Loucy (cell line): ENCODE measurements around the gene GAL3ST3.
A peak's percentile ranks its signal among the peaks of the same experiment; 100 is the strongest.

Source experiments
- H2AFZ ChIP-seq: fragments of 200-600 bp; sonication (generic); 2 replicates; pipeline ENCODE4 v1.6.0; 2016; ENCODE audit warnings: antibody characterized with exemption, mild to moderate bottlenecking, low read length, moderate library complexity
- H3F3A ChIP-seq: fragments of 200-600 bp; 2 replicates; pipeline ENCODE4 v1.6.0; 2016; ENCODE audit warnings: antibody characterized with exemption, low read depth, mild to moderate bottlenecking
- H3K27me3 ChIP-seq: fragments of 200-600 bp; sonication (generic); 2 replicates; pipeline ENCODE4 v1.6.1; 2014; ENCODE audit warnings: low read length, mild to moderate bottlenecking; ENCODE audit not compliant: insufficient read depth, poor library complexity, severe bottlenecking
- H3K36me3 ChIP-seq: fragments of 200-600 bp; sonication (generic); 2 replicates; pipeline ENCODE4 v1.6.1; 2016; ENCODE audit warnings: low read length; ENCODE audit not compliant: insufficient read depth
- H3K4me1 ChIP-seq: fragments of 200-600 bp; sonication (generic); 2 replicates; pipeline ENCODE4 v1.5.1; 2014; ENCODE audit warnings: low read length, mild to moderate bottlenecking; ENCODE audit not compliant: insufficient read depth, poor library complexity, severe bottlenecking
- H3K4me2 ChIP-seq: fragments of 200-600 bp; sonication (generic); 2 replicates; pipeline ENCODE4 v1.6.0; 2014; ENCODE audit warnings: antibody characterized with exemption, low read length, low read depth, mild to moderate bottlenecking; ENCODE audit not compliant: poor library complexity, severe bottlenecking
- H3K4me3 ChIP-seq: fragments of 200-600 bp; sonication (generic); 2 replicates; pipeline ENCODE4 v1.5.1; 2014; ENCODE audit warnings: low read length, mild to moderate bottlenecking, mixed read lengths; ENCODE audit not compliant: poor library complexity, severe bottlenecking
- H3K79me2 ChIP-seq: fragments of 200-600 bp; sonication (generic); 2 replicates; pipeline ENCODE4 v1.6.1; 2014; ENCODE audit warnings: low read length; ENCODE audit not compliant: insufficient read depth
- H3K9ac ChIP-seq: fragments of 200-600 bp; sonication (generic); 2 replicates; pipeline ENCODE4 v1.6.0; 2014; ENCODE audit warnings: mild to moderate bottlenecking, low read depth, low read length, moderate library complexity; ENCODE audit not compliant: poor library complexity, severe bottlenecking
- H3K9me2 ChIP-seq: fragments of 200-600 bp; sonication (generic); replicated peaks from 2 replicates; pipeline ENCODE4 v1.6.1; 2016; ENCODE audit warnings: low read depth, low read length, mixed read lengths
- H3K9me3 ChIP-seq: fragments of 200-600 bp; sonication (generic); 2 replicates; pipeline ENCODE4 v1.6.1; 2014; ENCODE audit warnings: mild to moderate bottlenecking, antibody characterized with exemption, low read length, low read depth; ENCODE audit not compliant: insufficient read depth
- H4K20me1 ChIP-seq: fragments of 200-600 bp; sonication (generic); 2 replicates; pipeline ENCODE4 v1.6.0; 2014; ENCODE audit warnings: antibody characterized with exemption, low read length, mild to moderate bottlenecking; ENCODE audit not compliant: insufficient read depth, poor library complexity, severe bottlenecking
- CTCF ChIP-seq: fragments of 200-600 bp; sonication (generic); conservative IDR thresholded peaks from 2 replicates; pipeline ENCODE4 v1.5.1; 2014; ENCODE audit warnings: mild to moderate bottlenecking, antibody characterized with exemption, low read length
- EZH2phosphoT487 ChIP-seq: fragments of 200-600 bp; IDR thresholded peaks from 2 replicates; pipeline ENCODE4 v1.6.1; 2018; ENCODE audit warnings: antibody characterized with exemption, mild to moderate bottlenecking, moderate library complexity, borderline replicate concordance

GAL3ST3 gene

GRCh38 chr11:66052664-66052982 is 3.7 kb upstream of the GAL3ST3 start:
- H3K9ac ChIP-seq: peak overlapping the region; percentile 99
- TF ChIP-seq EZH2phosphoT487 (no peak), CTCF (no peak)
- peaks cover 44% of the 10 kb centered on the region for H3K79me2 ChIP-seq
- peaks cover 21% of the 10 kb centered on the region for H3K4me1 ChIP-seq
- H3K4me3 ChIP-seq: peak overlapping the region; percentile 100
- H2AFZ ChIP-seq: peak overlapping the region; percentile 74
- H3K36me3 ChIP-seq: peaks cover 30% of the 10 kb centered on the region; the same call in 1 of the 2 replicates
- no peaks in the 10 kb centered on the region for H3F3A ChIP-seq
- peaks cover 17% of the 10 kb centered on the region for H4K20me1 ChIP-seq
- no peaks in the 10 kb centered on the region for H3K9me2 ChIP-seq
- peak overlapping the region; percentile 100 for H3K4me2 ChIP-seq
- H3K9me3 ChIP-seq: no peaks in the 10 kb centered on the region
- H3K27me3 ChIP-seq: no peaks in the 10 kb centered on the region

- H3K4me2 ChIP-seq: peak within 1 kb of the TSS; percentile 100
- TF ChIP-seq CTCF (no peak), EZH2phosphoT487 (no peak)
- H3K79me2 ChIP-seq: peaks cover 44% of the 10 kb centered on the region
- peaks cover 24% of the 10 kb centered on the region; the same call in 1 of the 2 replicates for H3K36me3 ChIP-seq
- no peaks in the 10 kb centered on the region for H3K9me2 ChIP-seq
- H4K20me1 ChIP-seq: peaks cover 17% of the 10 kb centered on the region
- H3K4me1 ChIP-seq: peaks cover 21% of the 10 kb centered on the region
- H3K4me3 ChIP-seq: peak within 1 kb of the TSS; percentile 100
- H3F3A ChIP-seq: no peaks in the 10 kb centered on the region
- no peaks in the 10 kb centered on the region for H3K9me3 ChIP-seq
- H3K27me3 ChIP-seq: no peaks in the 10 kb centered on the region
- peak within 1 kb of the TSS; percentile 87 for H2AFZ ChIP-seq
- peak within 1 kb of the TSS; percentile 99 for H3K9ac ChIP-seq
Measured at GRCh38 chr11:66051766-66052663, 3.1 kb upstream of the GAL3ST3 start, which contains the start of gene SF3B2. Gene SF3B2, plus strand, starts transcription at chr11:66052364. Its CDS starts 21 bp downstream, at chr11:66052385.

GRCh38 chr11:66051371-66051765 is 2.4 kb upstream of the GAL3ST3 start:
- H3K27me3 ChIP-seq: no peaks in the 10 kb centered on the region
- H3K9me3 ChIP-seq: no peaks in the 10 kb centered on the region
- no peak for TF ChIP-seq EZH2phosphoT487
- no peak for TF ChIP-seq CTCF
- H3K79me2 ChIP-seq: peaks cover 39% of the 10 kb centered on the region
- peaks cover 21% of the 10 kb centered on the region for H3K4me1 ChIP-seq
- peaks cover 17% of the 10 kb centered on the region for H4K20me1 ChIP-seq
- peak overlapping the region; percentile 87 for H2AFZ ChIP-seq
- H3F3A ChIP-seq: no peaks in the 10 kb centered on the region
- no peaks in the 10 kb centered on the region for H3K9me2 ChIP-seq
- H3K36me3 ChIP-seq: peaks cover 18% of the 10 kb centered on the region; the same call in 1 of the 2 replicates
- peak overlapping the region; percentile 100 for H3K4me3 ChIP-seq
- peak overlapping the region; percentile 78 for H3K9ac ChIP-seq
- peak overlapping the region; percentile 79 for H3K4me2 ChIP-seq
